ENCODE data around the gene TAF11L9.
"Not testable (repeated sequence)": the region's sequence is repeated elsewhere in the genome, so short reads cannot be mapped to it uniquely, and the experiment has no call there.

The TAF11L9 gene

DNA sequence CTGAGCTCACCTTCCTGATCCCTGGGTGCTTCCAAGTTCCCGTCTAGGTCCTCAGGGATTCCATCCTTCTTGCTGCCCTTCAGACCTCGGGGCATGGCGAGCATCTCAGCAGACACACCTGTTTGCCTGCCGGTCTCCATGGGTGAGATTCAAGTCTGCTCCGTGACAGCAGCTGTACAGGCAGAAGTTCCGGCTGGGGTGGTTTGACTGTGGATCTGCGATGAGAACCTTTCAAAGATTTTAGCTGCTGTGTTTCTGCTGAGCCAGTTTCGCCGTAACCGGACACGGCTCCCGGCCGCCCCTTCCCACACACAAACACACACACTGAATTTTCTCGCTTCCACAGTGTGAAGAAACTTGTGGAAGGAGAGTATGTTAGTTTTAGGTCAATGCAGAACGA is at the start of gene TAF11L9:
Gene TAF11L9, minus strand, starts transcription at position 140 of the 400 bp plus-strand sequence.
- not testable (repeated sequence) for DNase-seq (ENCODE audit: low spot score)

DNA sequence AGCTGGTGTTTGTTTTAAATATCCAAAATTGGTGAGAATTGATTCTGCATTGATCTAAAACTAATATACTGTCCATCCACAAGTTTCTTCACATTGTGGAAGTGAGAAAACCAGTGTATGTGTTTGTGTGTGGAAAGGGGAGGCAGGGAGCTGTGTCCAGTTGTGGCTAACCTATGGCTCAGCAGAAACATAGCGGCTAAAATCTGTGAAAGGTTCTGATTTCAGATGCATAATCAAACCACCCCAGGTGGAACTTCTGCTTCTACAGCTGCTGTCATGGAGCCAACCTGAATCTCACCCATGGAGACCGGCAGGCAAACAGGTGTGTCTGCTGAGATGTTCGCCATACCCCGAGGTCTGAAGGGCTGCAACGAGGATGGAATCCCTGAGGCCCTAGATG is 40.0 kb upstream of the TAF11L9 start, which contains the start of gene TAF11L14:
Gene TAF11L14, plus strand, starts transcription at position 301 of the 400 bp plus-strand sequence.
- DNase-seq (ENCODE audit: low spot score) = no peak

DNA sequence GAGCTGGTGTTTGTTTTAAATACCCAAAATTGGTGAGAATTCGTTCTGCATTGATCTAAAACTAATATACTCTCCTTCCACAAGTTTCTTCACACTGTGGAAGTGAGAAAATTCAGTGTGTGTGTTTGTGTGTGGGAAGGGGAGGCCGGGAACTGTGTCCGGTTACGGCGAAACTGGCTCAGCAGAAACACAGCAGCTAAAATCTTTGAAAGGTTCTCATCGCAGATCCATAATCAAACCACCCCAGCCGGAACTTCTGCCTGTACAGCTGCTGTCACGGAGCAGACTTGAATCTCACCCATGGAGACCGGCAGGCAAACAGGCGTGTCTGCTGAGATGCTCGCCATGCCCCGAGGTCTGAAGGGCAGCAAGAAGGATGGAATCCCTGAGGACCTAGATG is 37.6 kb upstream of the TAF11L9 start, which contains the start of gene TAF11L13:
Gene TAF11L13, plus strand, starts transcription at position 301 of the 400 bp plus-strand sequence.
- not testable (repeated sequence) for DNase-seq (ENCODE audit: low spot score)

DNA sequence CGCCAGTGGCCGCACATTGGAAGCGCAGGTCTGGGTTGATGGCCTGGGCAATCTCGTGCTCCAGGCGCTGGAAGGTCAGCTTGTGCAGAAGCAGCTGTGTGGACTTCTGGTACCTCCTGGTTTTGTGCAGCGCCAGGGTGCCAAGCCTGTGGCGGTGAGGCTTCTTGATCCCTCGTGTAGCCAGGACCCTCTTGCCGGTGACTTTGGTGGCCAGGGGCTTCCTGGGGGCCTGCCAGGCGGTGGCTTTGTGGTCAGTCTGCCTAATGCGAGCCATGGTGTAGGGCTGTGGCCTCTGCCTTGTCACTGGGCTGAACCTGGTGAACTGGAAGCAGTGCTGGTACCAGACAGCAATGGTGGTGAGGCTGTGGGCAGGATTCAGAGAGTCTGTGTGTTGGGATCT is 31.5 kb upstream of the TAF11L9 start:
- no peak for DNase-seq (ENCODE audit: low spot score)

DNA sequence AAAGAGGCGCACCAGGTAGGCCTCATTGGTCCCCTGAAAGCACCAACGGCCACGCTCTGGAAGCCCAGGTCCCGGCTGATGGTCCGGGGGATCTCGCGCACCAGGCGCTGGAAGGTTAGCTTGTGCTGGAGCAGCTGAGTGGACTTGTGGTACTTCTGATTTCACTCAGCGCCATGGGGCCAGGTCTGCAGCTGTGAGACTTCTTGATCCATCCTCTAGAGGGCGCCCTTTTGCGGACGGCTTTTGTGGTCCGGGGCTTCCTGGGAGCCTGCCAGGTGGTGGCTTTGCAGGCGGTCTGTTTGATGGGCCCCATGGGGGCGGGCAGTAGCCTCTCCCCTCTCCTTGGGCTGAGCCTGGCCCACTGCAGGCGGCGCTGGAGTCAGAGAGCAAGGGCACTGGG is 26.4 kb upstream of the TAF11L9 start:
- DNase-seq (ENCODE audit: low spot score) = peak; percentile 7

DNA sequence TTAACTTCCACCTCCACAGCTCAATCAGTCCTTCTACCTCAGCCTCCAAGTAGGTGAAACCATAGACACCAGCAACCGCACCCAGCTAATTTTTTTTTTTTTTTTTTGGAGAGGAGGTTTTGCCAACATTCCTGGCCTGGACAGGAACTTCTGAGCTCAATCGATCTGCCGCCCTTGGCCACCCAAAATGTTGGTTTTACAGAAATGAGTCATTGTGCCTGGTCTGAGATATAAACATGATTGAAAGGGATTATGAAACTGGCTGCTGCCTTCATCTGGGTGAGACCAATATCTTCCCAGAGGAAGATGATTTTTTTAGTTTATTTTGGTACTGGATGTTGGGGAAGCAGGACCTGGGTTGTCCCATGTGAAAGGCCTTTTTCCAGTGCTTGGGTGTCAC is 25.2 kb upstream of the TAF11L9 start:
- DNase-seq (ENCODE audit: low spot score) = no peak

DNA sequence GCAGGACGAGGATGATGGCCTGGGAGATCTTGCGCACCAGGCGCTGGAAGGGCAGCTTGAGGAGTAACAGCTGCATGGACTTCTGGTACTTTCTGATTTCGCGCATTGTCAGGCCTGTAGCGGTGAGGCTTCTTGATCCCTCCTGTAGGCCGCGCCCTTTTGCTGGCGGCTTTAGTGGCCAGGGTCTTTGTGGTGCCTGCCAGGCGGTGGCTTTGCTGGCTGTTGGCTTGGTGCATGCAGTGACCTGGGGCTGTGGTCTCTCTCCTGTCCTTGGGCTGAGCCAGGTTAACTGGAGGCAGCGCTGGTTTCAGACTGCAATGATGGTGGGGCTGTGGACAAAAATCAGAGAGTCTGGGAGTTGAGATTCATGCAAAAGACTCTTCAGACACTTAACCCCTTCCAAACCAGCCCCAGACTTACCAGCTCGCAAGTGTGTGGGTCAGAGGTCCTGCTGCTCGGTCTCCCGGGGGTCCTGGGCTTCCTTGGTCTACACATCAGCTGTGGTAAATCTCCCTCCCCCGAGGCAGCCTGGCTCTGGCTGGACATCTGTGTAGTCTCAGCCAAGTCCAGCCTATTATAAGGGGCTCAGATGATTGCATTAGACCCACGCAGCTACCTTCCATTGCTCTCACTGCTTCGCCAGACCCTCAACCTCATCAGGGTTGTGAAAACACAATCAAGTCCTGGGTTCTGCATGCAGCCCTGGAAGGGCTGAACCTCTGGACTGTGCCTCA is 20.8 kb upstream of the TAF11L9 start:
- no peak for DNase-seq (ENCODE audit: low spot score)

DNA sequence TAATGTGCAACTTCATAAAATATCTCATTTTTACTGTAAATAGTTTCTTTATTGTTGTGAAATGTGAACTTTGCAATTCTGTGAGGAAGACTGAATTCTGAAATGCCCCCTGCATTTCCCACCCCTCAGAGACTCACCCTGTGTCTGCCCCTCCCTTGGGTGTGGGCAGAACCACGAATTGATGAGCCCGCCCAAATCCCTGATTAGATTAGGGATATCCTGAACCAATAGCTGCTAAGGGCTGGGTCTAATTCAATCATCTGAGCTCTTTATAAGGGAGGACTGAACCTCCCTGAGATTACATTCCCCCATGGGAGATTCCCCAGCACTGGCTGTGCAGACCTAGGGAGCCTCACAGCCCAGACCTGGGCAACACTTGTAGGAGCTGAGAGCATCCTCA is 15.9 kb upstream of the TAF11L9 start, which contains the start of gene TAF11L12:
Gene TAF11L12, plus strand, starts transcription at position 301 of the 400 bp plus-strand sequence.
- not testable (repeated sequence) for DNase-seq (ENCODE audit: low spot score)

DNA sequence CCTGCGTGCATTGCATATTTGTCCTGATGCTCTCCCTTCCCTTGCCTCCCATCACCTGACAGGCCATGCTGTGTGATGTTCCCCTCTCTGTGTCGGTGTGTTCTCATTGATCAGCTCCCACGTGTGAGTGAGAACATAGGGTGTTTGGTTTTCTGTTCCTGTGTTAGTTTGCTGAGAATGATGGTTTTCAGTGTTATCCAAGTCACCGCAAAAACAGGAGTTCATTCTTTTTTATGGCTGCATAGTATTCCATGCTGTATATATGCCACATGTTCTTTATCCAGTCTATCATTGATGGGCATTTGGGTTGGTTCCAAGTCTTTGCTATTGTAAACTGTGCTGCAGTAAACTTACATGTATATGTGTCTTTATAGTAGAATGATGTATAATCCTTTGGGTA is 13.3 kb upstream of the TAF11L9 start:
- DNase-seq (ENCODE audit: low spot score) = not testable (repeated sequence)

DNA sequence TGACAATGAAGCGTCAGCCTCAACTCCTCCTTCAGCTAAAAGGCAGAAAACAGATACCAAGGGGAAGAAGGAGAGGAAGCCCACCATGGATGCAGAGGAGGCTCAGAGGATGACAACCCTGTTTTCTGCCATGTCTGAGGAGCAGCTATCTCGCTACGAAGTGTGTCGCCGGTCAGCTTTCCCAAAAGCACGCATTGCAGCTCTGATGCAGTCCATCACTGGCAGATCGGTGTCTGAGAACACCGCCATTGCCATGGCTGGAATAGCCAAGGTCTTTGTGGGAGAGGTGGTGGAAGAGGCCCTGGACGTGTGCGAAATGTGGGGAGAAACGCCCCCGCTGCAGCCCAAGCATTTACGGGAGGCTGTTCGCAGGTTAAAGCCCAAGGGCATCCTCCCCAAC is 10.8 kb upstream of the TAF11L9 start:
- no peak for DNase-seq (ENCODE audit: low spot score)

DNA sequence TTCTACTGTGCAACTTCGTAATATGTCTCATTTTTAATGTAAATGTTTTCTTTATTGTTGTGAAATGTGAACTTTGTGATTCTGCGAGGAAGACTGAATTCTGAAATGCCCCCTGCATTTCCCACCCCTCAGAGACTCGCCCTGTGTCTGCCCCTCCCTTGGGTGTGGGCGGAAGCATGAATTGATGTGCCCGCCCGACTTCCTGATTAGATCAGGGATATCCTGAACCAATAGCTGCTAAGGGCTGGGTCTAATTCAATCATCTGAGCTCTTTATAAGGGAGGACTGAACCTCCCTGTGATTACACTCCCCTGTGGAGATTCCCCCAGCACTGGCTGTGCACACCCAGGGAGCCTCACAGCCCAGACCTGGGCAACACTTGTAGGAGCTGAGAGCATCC is 9.7 kb upstream of the TAF11L9 start, which contains the start of gene TAF11L11:
Gene TAF11L11, plus strand, starts transcription at position 304 of the 400 bp plus-strand sequence.
- DNase-seq (ENCODE audit: low spot score) = not testable (repeated sequence)

DNA sequence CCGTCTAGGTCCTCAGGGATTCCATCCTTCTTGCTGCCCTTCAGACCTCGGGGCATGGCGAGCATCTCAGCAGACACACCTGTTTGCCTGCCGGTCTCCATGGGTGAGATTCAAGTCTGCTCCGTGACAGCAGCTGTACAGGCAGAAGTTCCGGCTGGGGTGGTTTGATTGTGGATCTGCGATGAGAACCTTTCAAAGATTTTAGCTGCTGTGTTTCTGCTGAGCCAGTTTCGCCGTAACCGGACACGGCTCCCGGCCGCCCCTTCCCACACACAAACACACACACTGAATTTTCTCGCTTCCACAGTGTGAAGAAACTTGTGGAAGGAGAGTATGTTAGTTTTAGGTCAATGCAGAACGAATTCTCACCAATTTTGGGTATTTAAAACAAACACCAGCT is 3.5 kb upstream of the TAF11L9 start, which contains the start of gene TAF11L10:
Gene TAF11L10, minus strand, starts transcription at position 101 of the 400 bp plus-strand sequence.
- DNase-seq (ENCODE audit: low spot score) = not testable (repeated sequence)

DNA sequence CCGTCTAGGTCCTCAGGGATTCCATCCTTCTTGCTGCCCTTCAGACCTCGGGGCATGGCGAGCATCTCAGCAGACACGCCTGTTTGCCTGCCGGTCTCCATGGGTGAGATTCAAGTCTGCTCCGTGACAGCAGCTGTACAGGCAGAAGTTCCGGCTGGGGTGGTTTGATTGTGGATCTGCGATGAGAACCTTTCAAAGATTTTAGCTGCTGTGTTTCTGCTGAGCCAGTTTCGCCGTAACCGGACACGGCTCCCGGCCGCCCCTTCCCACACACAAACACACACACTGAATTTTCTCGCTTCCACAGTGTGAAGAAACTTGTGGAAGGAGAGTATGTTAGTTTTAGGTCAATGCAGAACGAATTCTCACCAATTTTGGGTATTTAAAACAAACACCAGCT is 3.3 kb downstream of the TAF11L9 start, which contains the start of gene TAF11L8:
Gene TAF11L8, minus strand, starts transcription at position 101 of the 400 bp plus-strand sequence.
- DNase-seq (ENCODE audit: low spot score) = not testable (repeated sequence)

DNA sequence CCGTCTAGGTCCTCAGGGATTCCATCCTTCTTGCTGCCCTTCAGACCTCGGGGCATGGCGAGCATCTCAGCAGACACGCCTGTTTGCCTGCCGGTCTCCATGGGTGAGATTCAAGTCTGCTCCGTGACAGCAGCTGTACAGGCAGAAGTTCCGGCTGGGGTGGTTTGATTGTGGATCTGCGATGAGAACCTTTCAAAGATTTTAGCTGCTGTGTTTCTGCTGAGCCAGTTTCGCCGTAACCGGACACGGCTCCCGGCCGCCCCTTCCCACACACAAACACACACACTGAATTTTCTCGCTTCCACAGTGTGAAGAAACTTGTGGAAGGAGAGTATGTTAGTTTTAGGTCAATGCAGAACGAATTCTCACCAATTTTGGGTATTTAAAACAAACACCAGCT is 8.5 kb downstream of the TAF11L9 start, which contains the start of gene TAF11L7:
Gene TAF11L7, minus strand, starts transcription at position 101 of the 400 bp plus-strand sequence.
- not testable (repeated sequence) for DNase-seq (ENCODE audit: low spot score)

Measured in AG20443 (cell line).